GM10847 (cell line): ENCODE measurements around the gene OTUB2.

ENCODE experiments used
- POLR2A ChIP-seq: IDR thresholded peaks from 2 replicates; pipeline ENCODE4 v1.6.1; 2011; ENCODE audit not compliant: insufficient read length; ENCODE audit errors: extremely low read depth

The OTUB2 gene

GRCh38 chr14:94026173-94026888, at the start of gene OTUB2:
TSS of gene OTUB2 (plus strand) at chr14:94026340. CDS start at chr14:94026538, 198 bp downstream.
- no peak for TF ChIP-seq POLR2A

GRCh38 chr14:93976477-93977057, 49.6 kb upstream of the OTUB2 start, which contains the start of gene ASB2:
TSS of gene ASB2 (minus strand) at chr14:93976570. CDS start at chr14:93964539, 12,031 bp downstream.
- no peak for TF ChIP-seq POLR2A

GRCh38 chr14:93977171-93977570, 49.0 kb upstream of the OTUB2 start:
- no peak for TF ChIP-seq POLR2A

GRCh38 chr14:93977790-93978581, 48.2 kb upstream of the OTUB2 start:
- no peak for TF ChIP-seq POLR2A

- no peak for TF ChIP-seq POLR2A
Observed at GRCh38 chr14:93978735-93979134, 47.4 kb upstream of the OTUB2 start.

- TF ChIP-seq POLR2A, result no peak
Observed at GRCh38 chr14:93980456-93981201, 45.5 kb upstream of the OTUB2 start.

- no peak for TF ChIP-seq POLR2A
Observed at GRCh38 chr14:93981316-93982229, 44.6 kb upstream of the OTUB2 start.

- TF ChIP-seq POLR2A, result no peak
Observed at GRCh38 chr14:93982230-93983007, 43.7 kb upstream of the OTUB2 start.

GRCh38 chr14:93984070-93984469, 42.1 kb upstream of the OTUB2 start:
- TF ChIP-seq POLR2A, result no peak

GRCh38 chr14:93984987-93985410, 41.1 kb upstream of the OTUB2 start:
- no peak for TF ChIP-seq POLR2A

GRCh38 chr14:93986955-93987354, 39.2 kb upstream of the OTUB2 start:
- TF ChIP-seq POLR2A, result no peak

GRCh38 chr14:93987376-93987775, 38.8 kb upstream of the OTUB2 start:
- no peak for TF ChIP-seq POLR2A

GRCh38 chr14:93987815-93988476, 38.2 kb upstream of the OTUB2 start:
- no peak for TF ChIP-seq POLR2A
